Right renal pelvis (tissue), 4 donors: ENCODE data around the gene MUC5AC. TPM values are rescaled to one million over a fixed set of nuclear protein-coding genes. Genes with fewer than 3 reads are reported as not detected.

Experiments used
- DNase-seq, 4 donors: peaks; one replicate each; pipeline ENCODE4 v3.0.0-alpha.2; 2013; ENCODE audit warnings: low read depth in 4 of 4, low spot score in 3 of 4, missing footprints in 1 of 4
- polyA plus RNA-seq, 4 donors: library from polyadenylated mRNA; unstranded; fragments of 120-200 nt; gene quantifications; one replicate each; pipeline ENCODE4 v1.2.1, GENCODE V29; 2013; ENCODE audit not compliant: insufficient read length in 4 of 4

Gene MUC5AC
- polyA plus RNA-seq, 4 donors, result under 0.01 TPM; not detected in 3

DNA sequence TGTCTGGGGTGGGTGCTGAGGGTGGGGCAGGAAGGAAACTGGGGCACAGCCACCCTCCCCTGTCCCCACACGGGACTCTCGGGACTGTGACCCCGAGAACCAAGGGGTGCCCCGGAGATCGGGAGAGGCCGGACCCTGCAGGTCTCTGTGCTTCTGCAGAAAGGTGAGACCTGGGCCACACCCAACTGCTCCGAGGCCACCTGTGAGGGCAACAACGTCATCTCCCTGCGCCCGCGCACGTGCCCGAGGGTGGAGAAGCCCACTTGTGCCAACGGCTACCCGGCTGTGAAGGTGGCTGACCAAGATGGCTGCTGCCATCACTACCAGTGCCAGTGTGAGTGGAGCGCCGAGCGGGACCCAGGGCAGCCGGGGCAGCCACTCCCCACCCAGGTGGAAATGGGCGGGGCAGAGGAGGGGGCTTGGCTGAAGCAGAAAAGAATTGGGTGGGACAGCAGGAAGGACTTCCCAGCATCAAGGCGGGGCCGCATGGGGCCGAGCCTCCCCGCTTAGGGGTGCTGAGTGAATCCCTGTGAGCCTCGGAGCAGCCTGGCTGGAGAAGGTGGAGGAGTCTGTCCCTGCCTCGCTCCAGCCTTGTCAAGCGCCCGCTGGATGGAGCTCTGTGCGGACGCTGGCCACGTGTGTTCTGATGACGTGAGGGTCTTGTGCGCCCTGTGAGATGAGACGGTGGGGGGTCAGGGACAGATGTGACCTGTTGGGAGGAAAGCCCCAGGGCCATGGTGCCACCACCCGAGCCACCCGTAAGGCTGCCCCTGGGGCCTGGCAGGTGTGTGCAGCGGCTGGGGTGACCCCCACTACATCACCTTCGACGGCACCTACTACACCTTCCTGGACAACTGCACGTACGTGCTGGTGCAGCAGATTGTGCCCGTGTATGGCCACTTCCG is 35.8 kb downstream of the MUC5AC start:
- DNase-seq, result no peak

DNA sequence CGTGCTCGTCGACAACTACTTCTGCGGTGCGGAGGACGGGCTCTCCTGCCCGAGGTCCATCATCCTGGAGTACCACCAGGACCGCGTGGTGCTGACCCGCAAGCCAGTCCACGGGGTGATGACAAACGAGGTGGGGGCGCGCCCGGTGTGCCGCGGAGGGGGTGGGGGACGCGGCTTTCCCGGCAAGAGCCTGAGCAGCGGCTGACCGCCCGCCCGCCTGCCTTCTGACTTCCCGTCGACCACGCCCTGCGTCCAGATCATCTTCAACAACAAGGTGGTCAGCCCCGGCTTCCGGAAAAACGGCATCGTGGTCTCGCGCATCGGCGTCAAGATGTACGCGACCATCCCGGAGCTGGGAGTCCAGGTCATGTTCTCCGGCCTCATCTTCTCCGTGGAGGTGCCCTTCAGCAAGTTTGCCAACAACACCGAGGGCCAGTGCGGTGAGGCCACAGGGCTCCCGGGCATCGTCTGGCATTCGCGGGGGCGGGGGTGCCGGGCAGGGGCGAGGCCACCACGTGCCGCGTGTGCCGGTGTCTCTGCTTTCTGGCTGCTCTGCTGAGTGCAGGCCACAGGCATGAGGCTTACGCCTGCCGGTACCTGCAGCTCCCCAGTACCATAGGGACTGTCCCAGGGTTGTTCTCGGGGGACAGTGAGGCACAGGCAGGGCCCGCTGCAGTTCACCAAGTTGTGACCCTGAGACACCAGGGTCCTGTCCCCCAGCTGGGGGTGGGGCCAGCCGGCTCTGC is 36.7 kb downstream of the MUC5AC start:
- no peak for DNase-seq

DNA sequence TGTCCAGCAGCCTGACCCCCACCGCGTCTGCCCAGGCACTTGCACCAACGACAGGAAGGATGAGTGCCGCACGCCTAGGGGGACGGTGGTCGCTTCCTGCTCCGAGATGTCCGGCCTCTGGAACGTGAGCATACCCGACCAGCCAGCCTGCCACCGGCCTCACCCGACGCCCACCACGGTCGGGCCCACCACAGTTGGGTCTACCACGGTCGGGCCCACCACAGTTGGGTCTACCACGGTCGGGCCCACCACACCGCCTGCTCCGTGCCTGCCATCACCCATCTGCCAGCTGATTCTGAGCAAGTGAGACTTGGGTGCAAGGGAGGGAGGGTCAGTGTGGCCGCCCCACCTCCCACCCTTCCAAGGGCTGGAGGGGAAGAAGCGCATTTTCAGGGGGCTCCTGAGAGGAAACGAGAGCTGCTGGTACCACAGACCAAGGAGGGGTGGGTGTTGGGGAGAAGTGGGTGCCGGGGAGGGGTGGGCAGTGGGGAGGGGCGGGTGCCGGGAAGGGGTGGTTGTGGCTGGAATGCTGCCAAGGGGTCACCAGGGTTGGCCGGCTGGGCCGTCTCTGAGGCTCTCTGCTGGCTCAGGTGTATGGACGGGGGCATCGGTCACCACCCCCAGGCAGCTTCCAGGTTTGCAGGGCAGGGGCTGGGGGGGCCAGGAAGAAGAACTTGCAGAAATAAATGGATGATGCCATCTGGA is 37.4 kb downstream of the MUC5AC start:
- no peak for DNase-seq

DNA sequence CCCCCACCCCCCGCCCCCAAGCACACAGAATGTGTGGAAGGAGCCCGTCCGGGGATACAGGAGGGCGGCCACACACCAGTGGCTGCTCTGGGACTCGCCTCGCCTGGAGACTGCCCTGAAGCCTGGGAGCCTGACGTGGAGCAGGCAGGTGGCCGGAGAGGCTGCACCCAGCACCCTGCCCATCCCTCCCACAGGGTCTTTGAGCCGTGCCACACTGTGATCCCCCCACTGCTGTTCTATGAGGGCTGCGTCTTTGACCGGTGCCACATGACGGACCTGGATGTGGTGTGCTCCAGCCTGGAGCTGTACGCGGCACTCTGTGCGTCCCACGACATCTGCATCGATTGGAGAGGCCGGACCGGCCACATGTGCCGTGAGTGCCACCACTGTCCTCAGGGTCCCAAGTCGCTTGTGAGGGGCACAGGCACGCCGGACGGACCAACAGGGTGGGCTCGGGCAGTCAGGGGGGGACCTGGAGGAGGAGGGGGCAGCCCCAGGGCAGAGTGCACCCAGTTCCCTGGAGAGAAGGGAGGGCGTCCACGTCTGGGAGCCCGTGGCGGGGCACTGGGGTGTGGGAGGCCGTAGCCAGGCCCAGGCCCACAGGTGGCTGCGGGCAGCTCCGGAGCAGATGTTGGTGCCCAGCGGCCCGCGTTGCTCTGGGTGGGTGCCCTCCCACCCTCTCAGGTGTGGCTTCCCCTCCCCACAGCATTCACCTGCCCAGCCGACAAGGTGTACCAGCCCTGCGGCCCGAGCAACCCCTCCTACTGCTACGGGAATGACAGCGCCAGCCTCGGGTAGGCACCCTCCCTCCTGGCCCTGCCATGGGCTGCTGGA is 38.1 kb downstream of the MUC5AC start:
- no peak for DNase-seq

DNA sequence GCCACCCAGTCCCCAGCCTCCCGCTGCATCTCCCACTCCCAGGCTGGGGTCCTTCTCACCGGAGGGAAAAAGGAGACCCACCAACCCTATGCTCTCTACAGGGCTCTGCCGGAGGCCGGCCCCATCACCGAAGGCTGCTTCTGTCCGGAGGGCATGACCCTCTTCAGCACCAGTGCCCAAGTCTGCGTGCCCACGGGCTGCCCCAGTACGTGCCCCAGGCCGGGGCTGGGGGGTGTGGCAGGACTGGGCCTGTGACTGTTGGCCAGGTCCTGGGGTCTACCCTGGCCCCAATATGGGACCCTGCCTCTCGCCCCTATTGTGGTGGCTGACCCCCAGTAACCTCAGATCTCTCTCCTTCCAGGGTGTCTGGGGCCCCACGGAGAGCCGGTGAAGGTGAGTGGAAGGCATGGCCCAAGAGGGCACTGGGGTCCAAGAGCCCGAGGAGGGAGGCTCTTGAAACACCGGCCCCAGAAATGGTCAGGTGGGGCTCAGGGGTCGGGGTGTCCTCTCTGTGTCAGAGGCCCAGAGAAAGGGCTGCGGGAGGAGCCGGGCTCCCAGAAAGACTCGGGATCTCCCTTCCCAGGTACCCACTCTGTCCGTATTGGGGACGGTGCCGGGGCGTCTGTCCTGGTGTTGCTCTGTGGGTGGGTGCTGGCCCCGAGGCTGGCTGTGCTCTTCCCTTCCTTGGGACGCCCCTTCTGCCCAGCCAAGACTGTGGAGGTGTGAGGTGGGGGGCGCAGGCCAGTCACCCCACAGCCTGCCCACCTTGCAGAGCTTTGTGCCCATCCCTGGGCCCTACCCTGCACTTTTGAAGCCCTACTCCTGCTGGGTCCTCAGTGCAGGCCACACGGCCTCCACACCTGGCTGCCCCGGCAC is 39.0 kb downstream of the MUC5AC start:
- no peak for DNase-seq

DNA sequence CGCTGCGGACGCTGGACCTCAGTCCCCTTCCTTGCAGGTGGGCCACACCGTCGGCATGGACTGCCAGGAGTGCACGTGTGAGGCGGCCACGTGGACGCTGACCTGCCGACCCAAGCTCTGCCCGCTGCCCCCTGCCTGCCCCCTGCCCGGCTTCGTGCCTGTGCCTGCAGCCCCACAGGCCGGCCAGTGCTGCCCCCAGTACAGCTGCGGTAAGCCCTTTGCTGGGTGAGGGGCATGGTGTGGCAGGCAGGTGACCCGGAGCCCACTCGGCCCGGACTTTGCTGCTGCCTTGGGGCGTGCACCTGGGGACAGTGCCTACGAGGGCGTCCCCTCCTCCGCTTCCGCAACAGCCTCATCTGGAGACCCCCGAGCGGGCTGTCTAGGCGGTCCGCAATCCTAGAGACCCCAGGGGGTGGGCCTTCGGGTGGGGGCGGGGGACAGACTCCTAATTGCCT is 39.7 kb downstream of the MUC5AC start:
- no peak for DNase-seq

DNA sequence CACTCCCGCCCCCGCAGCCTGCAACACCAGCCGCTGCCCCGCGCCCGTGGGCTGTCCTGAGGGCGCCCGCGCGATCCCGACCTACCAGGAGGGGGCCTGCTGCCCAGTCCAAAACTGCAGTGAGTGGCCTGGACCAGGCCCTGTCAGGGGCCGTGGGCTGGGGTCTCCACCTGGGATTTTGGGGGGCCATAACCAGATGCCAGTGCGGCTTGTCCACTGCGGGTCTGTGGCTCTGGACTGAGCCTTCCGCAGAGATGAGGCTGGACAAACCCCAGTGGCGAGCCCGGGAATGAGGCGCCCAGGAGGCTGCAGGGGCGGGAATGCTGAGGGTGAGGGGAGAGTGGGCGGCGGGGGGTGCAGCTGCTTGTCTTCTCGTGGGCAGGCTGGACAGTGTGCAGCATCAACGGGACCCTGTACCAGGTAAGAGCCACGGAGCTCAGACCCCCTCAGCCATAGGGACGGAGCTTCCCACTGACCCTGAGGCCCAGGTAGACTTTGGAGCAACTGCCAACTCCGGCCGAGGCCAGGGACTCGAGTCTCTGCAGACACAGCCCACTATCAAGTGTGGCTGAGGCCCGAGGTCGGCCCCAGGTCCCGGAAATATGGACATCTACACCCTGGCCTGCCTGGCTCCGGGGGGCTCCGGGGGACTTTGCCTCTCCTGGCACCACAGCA is 40.3 kb downstream of the MUC5AC start:
- DNase-seq, result no peak

DNA sequence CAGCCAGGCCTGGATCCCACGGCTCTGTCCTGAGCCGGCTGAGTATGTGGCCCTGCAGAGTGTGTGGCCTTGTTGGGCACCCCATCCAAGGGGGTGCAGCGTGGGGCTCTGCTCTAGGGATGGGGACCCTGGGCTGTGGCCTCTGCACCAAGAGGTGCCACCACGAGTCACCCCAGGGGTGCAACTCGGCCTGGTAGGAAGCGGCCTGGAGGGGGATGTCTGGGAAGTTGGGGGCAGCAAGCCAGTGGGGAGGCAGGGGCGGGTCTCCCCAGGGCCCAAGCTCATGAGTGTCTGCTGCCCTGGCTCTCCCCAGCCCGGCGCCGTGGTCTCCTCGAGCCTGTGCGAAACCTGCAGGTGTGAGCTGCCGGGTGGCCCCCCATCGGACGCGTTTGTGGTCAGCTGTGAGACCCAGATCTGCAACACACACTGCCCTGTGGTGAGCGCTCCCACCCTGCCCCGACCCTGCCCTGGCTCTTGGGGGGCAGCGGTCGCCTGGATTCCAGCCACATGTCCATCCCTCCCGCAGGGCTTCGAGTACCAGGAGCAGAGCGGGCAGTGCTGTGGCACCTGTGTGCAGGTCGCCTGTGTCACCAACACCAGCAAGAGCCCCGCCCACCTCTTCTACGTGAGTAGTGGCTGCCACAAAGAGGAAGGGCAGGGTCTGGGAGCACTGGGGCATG is 40.9 kb downstream of the MUC5AC start:
- DNase-seq, result no peak

DNA sequence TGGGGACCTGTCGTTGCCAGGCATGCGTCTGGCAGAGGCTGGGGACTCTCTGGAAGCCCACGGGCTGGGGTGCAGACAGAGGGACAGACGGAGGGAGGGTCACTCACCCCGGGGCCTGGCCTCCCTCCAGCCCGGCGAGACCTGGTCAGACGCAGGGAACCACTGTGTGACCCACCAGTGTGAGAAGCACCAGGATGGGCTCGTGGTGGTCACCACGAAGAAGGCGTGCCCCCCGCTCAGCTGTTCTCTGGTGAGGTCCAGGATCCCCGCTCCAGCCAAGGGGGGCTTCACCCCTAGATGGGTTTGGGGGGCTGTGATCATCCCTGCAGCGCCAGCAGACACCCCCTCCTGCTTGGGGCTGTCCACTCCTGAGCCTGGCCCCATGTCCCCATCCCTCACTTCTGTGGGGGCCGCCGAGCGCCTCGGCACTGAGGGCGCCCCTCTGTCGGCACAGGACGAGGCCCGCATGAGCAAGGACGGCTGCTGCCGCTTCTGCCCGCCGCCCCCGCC is 41.5 kb downstream of the MUC5AC start:
- no peak for DNase-seq

DNA sequence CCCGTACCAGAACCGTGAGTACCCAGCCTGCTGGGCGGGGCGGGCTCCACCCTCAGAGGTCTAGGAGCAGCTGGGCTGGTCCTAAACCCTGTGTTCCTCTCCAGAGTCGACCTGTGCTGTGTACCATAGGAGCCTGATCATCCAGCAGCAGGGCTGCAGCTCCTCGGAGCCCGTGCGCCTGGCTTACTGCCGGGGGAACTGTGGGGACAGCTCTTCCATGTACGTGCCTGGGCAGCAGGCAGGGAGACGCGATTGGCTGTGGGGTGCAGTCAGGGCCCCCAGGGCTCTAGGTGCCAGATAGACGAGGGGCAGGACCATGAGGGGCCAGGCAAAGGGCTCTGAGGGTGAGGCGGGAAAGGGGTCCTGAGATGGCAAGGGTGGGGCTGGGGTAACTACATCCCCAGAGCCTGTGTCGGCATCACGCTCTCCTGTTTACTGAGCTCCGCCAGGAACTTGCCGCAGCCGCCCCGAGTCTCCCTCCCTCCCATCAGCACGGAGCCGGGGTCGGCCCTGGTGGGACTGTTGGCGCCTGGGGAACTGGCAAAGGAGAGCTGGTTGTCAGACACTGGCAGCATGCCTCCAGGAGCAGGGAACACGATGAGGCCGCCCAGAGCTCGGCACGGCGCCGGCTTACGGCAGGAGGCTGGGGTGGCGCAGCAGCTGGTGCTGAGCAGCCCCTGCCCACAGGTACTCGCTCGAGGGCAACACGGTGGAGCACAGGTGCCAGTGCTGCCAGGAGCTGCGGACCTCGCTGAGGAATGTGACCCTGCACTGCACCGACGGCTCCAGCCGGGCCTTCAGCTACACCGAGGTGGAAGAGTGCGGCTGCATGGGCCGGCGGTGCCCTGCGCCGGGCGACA is 42.2 kb downstream of the MUC5AC start:
- DNase-seq, result no peak

DNA sequence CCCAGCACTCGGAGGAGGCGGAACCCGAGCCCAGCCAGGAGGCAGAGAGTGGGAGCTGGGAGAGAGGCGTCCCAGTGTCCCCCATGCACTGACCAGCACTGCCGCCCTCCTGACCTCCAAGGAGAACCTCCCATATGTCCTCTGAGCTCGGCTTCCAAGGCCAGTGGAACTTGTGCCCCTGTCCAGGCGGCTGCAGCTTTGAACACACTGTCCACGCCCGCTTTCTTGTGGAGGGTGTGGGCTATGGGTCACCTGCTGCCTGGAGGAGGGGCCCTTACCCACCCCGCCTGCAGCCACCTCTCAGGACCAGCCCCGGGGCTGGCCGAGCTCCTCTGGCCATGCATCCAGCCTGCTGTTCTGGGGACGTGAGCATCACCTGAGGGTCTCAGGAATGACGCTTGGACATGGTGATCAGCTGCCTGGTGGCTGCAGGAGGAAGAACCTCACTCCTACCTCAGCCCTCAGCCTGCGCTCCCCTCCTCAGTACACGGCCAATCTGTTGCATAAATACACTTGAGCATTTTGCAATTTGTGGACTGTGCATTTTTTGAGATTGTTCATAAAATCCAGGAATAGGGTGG is 42.9 kb downstream of the MUC5AC start:
- no peak for DNase-seq

DNA sequence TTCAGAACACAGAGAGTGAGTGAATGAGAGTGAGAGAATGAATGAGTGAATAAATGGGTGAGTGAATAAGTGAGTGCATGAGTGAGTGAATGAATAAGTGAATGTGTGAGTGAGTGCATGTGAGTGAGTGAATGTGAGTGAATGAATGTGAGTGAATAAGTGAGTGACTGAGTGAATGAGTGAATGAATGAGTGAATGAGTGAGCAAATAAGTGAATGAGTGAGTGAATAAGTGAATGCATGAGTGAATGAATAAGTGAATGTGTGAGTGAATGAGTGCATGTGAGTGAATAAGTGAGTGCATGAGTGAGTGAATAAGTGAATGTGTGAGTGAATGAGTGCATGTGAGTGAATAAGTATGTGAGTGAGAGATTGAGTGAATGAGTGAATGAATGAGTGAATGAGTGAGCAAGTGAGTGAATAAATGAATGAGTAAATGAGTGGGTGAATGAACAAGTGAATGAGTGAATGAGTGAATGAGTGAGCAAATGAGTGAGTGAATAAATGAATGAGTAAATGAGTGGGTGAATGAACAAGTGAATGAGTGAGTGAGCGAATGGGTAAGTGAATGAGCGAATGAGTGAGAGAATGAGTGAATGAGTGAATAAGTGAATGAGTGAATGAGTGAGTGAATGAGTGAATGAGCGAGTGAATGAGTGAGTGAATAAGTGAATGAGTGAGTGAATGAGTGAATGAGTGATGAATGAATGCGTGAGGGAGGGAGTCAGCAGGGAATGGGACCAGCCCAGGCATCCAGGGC is 43.8 kb downstream of the MUC5AC start:
- no peak for DNase-seq

DNA sequence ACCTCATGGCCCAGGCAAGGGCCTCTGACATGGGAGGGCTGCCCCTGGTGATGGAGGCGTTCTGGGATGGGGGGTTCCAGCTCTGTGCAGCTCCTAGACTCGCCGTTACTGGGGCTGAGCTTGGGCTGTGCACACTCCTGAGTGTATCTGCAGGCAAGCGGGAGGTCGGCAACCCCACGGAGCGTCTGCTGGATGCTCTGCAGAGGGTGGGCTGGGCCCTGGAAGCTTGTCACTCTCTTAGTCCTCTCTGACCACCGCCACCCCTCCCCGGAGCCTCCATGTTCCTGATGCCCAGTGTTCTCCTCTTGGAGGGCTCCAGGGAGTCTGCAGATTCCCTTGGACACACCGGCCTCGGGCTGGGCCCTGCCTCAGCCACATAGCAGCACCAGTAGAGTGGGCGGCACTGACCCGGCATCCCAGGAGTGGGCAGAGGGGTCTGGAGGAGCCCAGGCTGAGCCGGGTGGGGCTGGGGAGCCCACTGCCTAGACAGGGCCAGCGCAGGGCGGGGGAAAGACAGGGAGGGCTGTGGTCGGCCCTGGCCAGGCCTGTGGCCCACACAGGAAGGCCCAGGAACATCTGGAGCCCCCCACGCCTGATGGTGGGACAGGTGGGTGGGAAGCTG is 44.5 kb downstream of the MUC5AC start:
- DNase-seq, result no peak

DNA sequence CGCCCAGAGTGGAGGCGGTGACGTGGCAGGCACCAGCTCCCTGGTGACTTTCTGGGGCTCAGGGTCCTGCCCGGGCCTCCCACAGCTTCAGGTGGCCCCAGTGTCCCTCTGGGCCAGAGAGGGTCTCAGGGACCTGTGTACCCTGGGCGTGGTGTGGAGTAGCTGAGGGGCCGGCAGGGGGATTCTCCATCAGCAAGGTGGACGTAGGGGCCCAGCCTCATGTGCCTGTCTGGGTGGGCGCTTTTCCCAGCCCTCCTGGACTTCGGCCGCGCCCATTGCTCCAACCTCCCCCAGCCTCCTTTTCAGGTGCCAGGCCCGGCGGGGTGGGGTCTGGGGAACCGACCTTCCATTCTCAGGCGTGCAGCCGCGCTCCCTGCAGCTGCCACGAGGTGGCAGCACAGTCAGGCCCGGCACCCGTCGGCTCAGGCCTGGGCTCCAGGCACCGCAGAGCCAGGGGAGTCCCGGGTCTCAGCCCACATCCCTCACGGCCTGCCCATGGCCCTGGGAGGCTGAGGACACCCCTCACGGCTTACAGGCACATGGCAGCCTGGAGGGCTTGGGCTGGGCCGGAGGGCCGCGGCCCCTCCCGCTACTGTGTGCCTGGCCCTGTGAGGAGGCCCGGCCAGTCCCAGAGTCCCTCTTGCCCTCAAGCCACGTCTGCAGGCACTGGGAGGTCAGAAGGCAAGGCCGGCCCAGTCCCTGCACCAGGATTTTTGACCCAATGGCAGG is 45.2 kb downstream of the MUC5AC start:
- peak in 3 of 4 donors; percentile 20 to 44 (median 36) for DNase-seq
